Hepatocyte (in vitro differentiated cells): ENCODE measurements around the gene FHDC1.

Source experiments
- CTCF ChIP-seq: fragments of 200-600 bp; sonication (generic); IDR thresholded peaks from 2 replicates; pipeline ENCODE4 v1.5.1; 2016; ENCODE audit warnings: antibody characterized with exemption, mild to moderate bottlenecking; ENCODE audit not compliant: poor library complexity
- EZH2 ChIP-seq: fragments of 200-600 bp; sonication (generic); IDR thresholded peaks from 2 replicates; pipeline ENCODE4 v1.6.1; 2016; ENCODE audit warnings: antibody characterized with exemption, mild to moderate bottlenecking, borderline replicate concordance
- EZH2phosphoT487 ChIP-seq: fragments of 200-600 bp; sonication (generic); IDR thresholded peaks from one replicate; pipeline ENCODE4 v1.6.1; 2018; ENCODE audit warnings: antibody characterized with exemption, mild to moderate bottlenecking, low read depth, moderate library complexity; ENCODE audit not compliant: unreplicated experiment, severe bottlenecking

GRCh38 chr4:152937336-152938236 is 1.5 kb downstream of the FHDC1 start:
- TF ChIP-seq CTCF (no peak), EZH2 (no peak), EZH2phosphoT487 (no peak)
